ENCODE data around the gene L1CAM. TPM values are rescaled to one million over a fixed set of nuclear protein-coding genes. Genes with fewer than 3 reads are reported as not detected.
A peak's percentile ranks its signal among the peaks of the same experiment; 100 is the strongest.

Gene L1CAM
- total and polyA plus RNA-seq, 9 of the 15 experiments (the other 6 are each of a cell fraction or from before 2014, with no cell fraction given) = 0.09 to 0.86 (median 0.26) TPM; not detected in 3

- TF ChIP-seq ZBTB5 (IDR thresholded peaks at IDR 0.05) = no peak
- TF ChIP-seq ZNF695 (CRISPR knock-in tag; IDR thresholded peaks at IDR 0.05) = no peak
- peak; percentile 96 for TF ChIP-seq L3MBTL2 (IDR thresholded peaks at IDR 0.05)
- no peak for TF ChIP-seq ZNF507 (tag; conservative IDR thresholded peaks at IDR 0.05)
- TF ChIP-seq ZC3H11A (IDR thresholded peaks at IDR 0.05; ENCODE audit: low read depth, low read length) = no peak
- TF ChIP-seq RBM17 (IDR thresholded peaks at IDR 0.05; ENCODE audit: borderline replicate concordance, low read depth, low read length) = no peak
- TF ChIP-seq ZNF280B (CRISPR knock-in tag; IDR thresholded peaks at IDR 0.05) = no peak
- no peak for TF ChIP-seq HDAC3 (IDR thresholded peaks at IDR 0.05; ENCODE audit: borderline replicate concordance, partially characterized antibody)
- TF ChIP-seq ZNF274 (IDR thresholded peaks at IDR 0.05; ENCODE audit: borderline replicate concordance, low read depth, low read length) = no peak
- TF ChIP-seq TCF15 (CRISPR knock-in tag; IDR thresholded peaks at IDR 0.05) = no peak
- no peak for TF ChIP-seq TRIM25 (IDR thresholded peaks at IDR 0.05; ENCODE audit: borderline replicate concordance)
- TF ChIP-seq MIER1 (IDR thresholded peaks at IDR 0.05; ENCODE audit: low read depth) = no peak
- no peak for TF ChIP-seq CTCFL (IDR thresholded peaks at IDR 0.05; ENCODE audit: borderline replicate concordance, insufficient read depth, low read depth, low read length, poor library complexity, severe bottlenecking)
- no peak for TF ChIP-seq CBX2 (IDR thresholded peaks at IDR 0.05; ENCODE audit: insufficient read depth, low read length, poor library complexity, severe bottlenecking)
- TF ChIP-seq PBX2 (CRISPR knock-in tag; IDR thresholded peaks at IDR 0.05; ENCODE audit: low read depth) = no peak
- no peak for TF ChIP-seq PBX2 (tag; conservative IDR thresholded peaks at IDR 0.05; ENCODE audit: low read depth)
Observed at GRCh38 chrX:153925739-153926551, 40.0 kb upstream of the L1CAM start, which contains the start of gene ARHGAP4 (continued).

Data from K562 (cell line).